Progenitor cell of endocrine pancreas (in vitro differentiated cells): Measurements from ENCODE around the gene IQGAP2. TPM values are rescaled to one million over a fixed set of nuclear protein-coding genes. Genes with fewer than 3 reads are reported as not detected.
"Not testable (repeated sequence)": the region's sequence is repeated elsewhere in the genome, so short reads cannot be mapped to it uniquely, and the experiment has no call there.

Experiments
- DNase-seq: peaks from one replicate; pipeline ENCODE4 v3.0.0; 2021; ENCODE audit warnings: low spot score; ENCODE audit not compliant: unreplicated experiment
- H3K27ac Mint-ChIP-seq: 2 replicates; pipeline ENCODE4 v1.8.0; 2021; ENCODE audit warnings: mild to moderate bottlenecking, moderate library complexity, mixed read lengths
- H3K27me3 Mint-ChIP-seq: 2 replicates; pipeline ENCODE4 v1.8.0; 2021; ENCODE audit warnings: mixed read lengths
- H3K36me3 Mint-ChIP-seq: 2 replicates; pipeline ENCODE4 v1.8.0; 2022; ENCODE audit warnings: mixed read lengths; ENCODE audit not compliant: insufficient read depth
- H3K4me1 Mint-ChIP-seq: 2 replicates; pipeline ENCODE4 v1.8.0; 2021; ENCODE audit warnings: low read depth, mixed read lengths
- H3K4me3 Mint-ChIP-seq: 2 replicates; pipeline ENCODE4 v1.8.0; 2021; ENCODE audit warnings: low read depth, mild to moderate bottlenecking, moderate library complexity, mixed read lengths
- H3K9me3 Mint-ChIP-seq: 2 replicates; pipeline ENCODE4 v1.8.0; 2021; ENCODE audit warnings: low read depth, mixed read lengths
- CTCF ChIP-seq: fragments of 200-600 bp; sonication (generic); IDR thresholded peaks from one replicate; pipeline ENCODE4 v1.5.0; 2021; ENCODE audit warnings: antibody characterized with exemption, mild to moderate bottlenecking; ENCODE audit not compliant: unreplicated experiment
- total RNA-seq: library from RNA; stranded (reverse); gene quantifications from 2 replicates; pipeline ENCODE4 v1.2.1, GENCODE V29; 2021

Gene IQGAP2
- total RNA-seq, 1 donor from 2014 or later = 16.7 TPM

GRCh38 chr5:76736679-76737556, 333.8 kb downstream of the IQGAP2 start:
- Mint-ChIP-seq H3K9me3 (no peaks in the 10 kb centered on the region), H3K27me3 (no peaks in the 10 kb centered on the region), H3K36me3 (peaks cover 15% of the 10 kb centered on the region), H3K4me1 (no peaks in the 10 kb centered on the region), H3K27ac (no peak overlapping the region), H3K4me3 (no peak overlapping the region)
- TF ChIP-seq CTCF = no peak
- DNase-seq = no peak

GRCh38 chr5:76737846-76738245, 334.8 kb downstream of the IQGAP2 start:
- DNase-seq = no peak
- Mint-ChIP-seq H3K9me3 (no peaks in the 10 kb centered on the region), H3K4me3 (no peak overlapping the region), H3K4me1 (no peaks in the 10 kb centered on the region), H3K27me3 (no peaks in the 10 kb centered on the region), H3K36me3 (peaks cover 9% of the 10 kb centered on the region), H3K27ac (no peak overlapping the region)
- TF ChIP-seq CTCF = no peak

DNA sequence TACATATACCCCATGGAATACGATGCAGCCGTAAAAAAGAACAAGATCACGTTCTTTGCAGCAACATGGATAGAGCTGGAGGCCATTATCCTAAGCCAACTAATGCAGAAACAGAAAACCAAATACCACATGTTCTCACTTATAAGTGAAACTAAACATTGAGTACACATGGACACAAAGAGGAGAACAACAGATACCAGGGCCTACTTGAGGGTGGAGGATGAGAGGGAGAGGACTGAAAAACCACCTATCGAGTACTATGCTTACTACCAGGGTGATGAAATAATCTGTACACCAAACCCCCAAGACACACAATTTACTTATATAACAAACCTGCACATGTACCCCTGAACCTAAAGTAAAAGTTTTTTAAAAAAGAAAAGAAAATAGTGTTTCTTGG, 338.4 kb downstream of the IQGAP2 start:
- H3K36me3 Mint-ChIP-seq, DNase-seq, H3K27me3 Mint-ChIP-seq, H3K4me1 Mint-ChIP-seq, H3K9me3 Mint-ChIP-seq, H3K27ac Mint-ChIP-seq, H3K4me3 Mint-ChIP-seq: not testable (repeated sequence)

DNA sequence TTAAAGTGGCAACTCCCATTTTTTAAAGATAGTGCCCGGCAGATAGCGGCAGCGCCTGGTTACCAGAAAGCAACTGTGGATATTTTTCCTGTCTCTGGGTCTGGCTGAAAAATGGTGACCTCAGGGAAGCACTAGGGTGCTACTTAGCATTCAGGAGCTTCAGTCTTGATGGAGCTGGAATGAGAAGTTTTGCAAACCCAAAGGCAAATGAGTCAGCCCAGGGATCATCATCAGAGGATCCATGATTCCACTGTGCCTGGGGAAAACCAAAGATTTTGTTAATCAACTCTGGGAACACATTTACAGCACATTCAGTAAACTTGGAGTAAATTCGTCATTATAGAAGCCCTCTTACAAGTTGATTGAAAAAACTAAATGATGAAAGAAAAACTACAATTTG, 339.5 kb downstream of the IQGAP2 start:
- Mint-ChIP-seq H3K4me1 (no peaks in the 10 kb centered on the region), H3K27me3 (no peaks in the 10 kb centered on the region), H3K4me3 (no peak overlapping the region), H3K9me3 (no peaks in the 10 kb centered on the region), H3K36me3 (no peaks in the 10 kb centered on the region), H3K27ac (no peak overlapping the region)
- TF ChIP-seq CTCF = no peak
- no peak for DNase-seq

DNA sequence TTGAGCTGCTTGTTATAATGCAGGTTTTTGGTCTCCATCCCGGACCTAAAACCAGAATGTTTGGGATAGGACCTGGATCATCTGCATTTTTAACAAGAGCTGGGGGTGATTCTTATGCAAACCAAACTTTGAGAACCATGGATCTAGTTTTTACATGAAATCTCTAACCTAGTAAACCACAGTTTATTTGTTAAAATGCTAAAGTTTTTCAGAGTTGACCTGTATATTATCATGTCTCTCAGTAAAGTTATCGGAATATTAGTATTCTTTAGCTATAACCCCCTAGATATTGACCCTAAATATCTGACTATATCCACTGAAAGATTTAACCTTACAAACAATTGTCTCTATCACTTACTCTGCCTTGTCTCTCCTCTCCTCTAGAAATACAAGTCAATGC, 341.5 kb downstream of the IQGAP2 start:
- Mint-ChIP-seq H3K9me3 (no peaks in the 10 kb centered on the region), H3K27me3 (no peaks in the 10 kb centered on the region), H3K4me1 (no peaks in the 10 kb centered on the region), H3K27ac (no peak overlapping the region), H3K4me3 (no peak overlapping the region), H3K36me3 (no peaks in the 10 kb centered on the region)
- TF ChIP-seq CTCF = no peak
- no peak for DNase-seq

DNA sequence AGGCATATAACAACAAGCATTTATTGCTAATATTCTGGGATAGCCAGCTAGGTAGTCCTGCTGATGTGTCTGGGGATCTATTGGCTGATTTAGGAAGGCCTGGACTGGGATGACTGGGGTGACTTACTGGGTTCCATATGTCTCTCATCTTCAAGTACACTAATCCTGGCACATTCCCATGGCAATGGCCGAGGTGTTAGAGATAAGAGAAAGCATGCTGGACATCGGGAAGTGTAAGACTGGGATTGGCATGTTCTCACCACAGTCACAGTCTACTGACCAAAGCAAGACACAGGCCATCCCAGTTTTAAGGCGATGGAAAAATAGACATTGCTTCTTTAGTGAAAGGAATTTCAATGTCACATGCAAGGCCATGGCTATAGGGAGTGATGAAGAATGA, 342.6 kb downstream of the IQGAP2 start:
- Mint-ChIP-seq H3K4me1 (no peaks in the 10 kb centered on the region), H3K4me3 (no peak overlapping the region), H3K36me3 (no peaks in the 10 kb centered on the region), H3K27ac (no peak overlapping the region), H3K27me3 (no peaks in the 10 kb centered on the region), H3K9me3 (no peaks in the 10 kb centered on the region)
- no peak for TF ChIP-seq CTCF
- no peak for DNase-seq
